Gastrocnemius medialis (tissue), 4 donors: ENCODE results near the gene MFRP. TPM values are rescaled to one million over a fixed set of nuclear protein-coding genes. Genes with fewer than 3 reads are reported as not detected.

Source experiments
- ATAC-seq, 2 donors: fragments of 150-250 bp; one replicate each; pipeline ENCODE4 v1.9.1; 2016
- DNase-seq, 2 donors: peaks; one replicate each; pipeline ENCODE4 v3.0.0-alpha.2; 2019
- H3K27ac ChIP-seq, 4 donors: fragments of 200-600 bp; sonication (generic); 1 replicate in 1 of 4; 2 replicates in 3 of 4; pipeline ENCODE4 v1.5.1; 2016 to 2018; ENCODE audit warnings: mild to moderate bottlenecking in 2 of 4, moderate library complexity in 1 of 4
- H3K27me3 ChIP-seq, 3 donors: fragments of 200-600 bp; sonication (generic) in 2 of 3; 1 replicate in 1 of 3; 2 replicates in 2 of 3; pipeline versions ENCODE4 v1.5.1 to v1.6.0; 2016 to 2019; ENCODE audit warnings: mild to moderate bottlenecking in 1 of 3, moderate library complexity in 1 of 3
- H3K36me3 ChIP-seq, 2 donors: fragments of 200-600 bp; sonication (generic) in 1 of 2; one replicate each; pipeline ENCODE4 v1.5.1; 2017 to 2018
- H3K4me1 ChIP-seq, 2 donors: fragments of 200-600 bp; sonication (generic) in 1 of 2; one replicate each; pipeline ENCODE4 v1.5.1; 2016 to 2017; ENCODE audit warnings: mild to moderate bottlenecking in 2 of 2
- H3K4me3 ChIP-seq, 4 donors: fragments of 200-600 bp; sonication (generic) in 3 of 4; 1 replicate in 1 of 4; 2 replicates in 3 of 4; pipeline ENCODE4 v1.5.1; 2016 to 2019; ENCODE audit warnings: mild to moderate bottlenecking in 2 of 4
- H3K9me3 ChIP-seq, 3 donors: fragments of 200-600 bp; sonication (generic) in 2 of 3; 1 replicate in 1 of 3; 2 replicates in 2 of 3; pipeline ENCODE4 v1.5.1; 2016 to 2019
- CTCF ChIP-seq, 5 experiments: fragments of 450-650 bp in 3 of 5; fragments of 200-600 bp in 2 of 5; sonication (generic) in 2 of 5; IDR thresholded peaks in 4 of 5; conservative IDR thresholded peaks in 1 of 5; 1 replicate in 4 of 5; 2 replicates in 1 of 5; pipeline ENCODE4 v1.5.1; 2016 to 2019; ENCODE audit warnings: antibody characterized with exemption in 5 of 5, mild to moderate bottlenecking in 3 of 5, moderate library complexity in 3 of 5
- POLR2A ChIP-seq, 2 donors: fragments of 450-650 bp; IDR thresholded peaks; one replicate each; pipeline ENCODE4 v1.6.1; 2017; ENCODE audit warnings: antibody characterized with exemption in 2 of 2, mild to moderate bottlenecking in 2 of 2, moderate library complexity in 2 of 2
- in situ Hi-C, 4 donors: fragments of 200-750 bp; cut with MboI; loops; one replicate each; pipeline versions ENCODE4 v1.15.0 to v1.8.0; 2017; ENCODE audit warnings: low sequenced_read_pairs in 4 of 4
- intact Hi-C: fragments of 100-400 bp; cut with DNase I; formaldehyde crosslinking; loops from one replicate; pipeline ENCODE4 v1.15.1; 2023; ENCODE audit warnings: low total_unique reads
- total RNA-seq, 4 donors: library from RNA; depleted of rRNA; stranded (reverse); fragments of >200 nt; gene quantifications; one replicate each; pipeline versions ENCODE4 v1.1.0 to v1.2.3, GENCODE V29; 2016

MFRP gene
- total RNA-seq, 4 donors from 2014 or later = not detected

GRCh38 chr11:119307219-119307618, 39.3 kb downstream of the MFRP start:
- Histone ChIP-seq H3K9me3 (no peaks in the 10 kb centered on the region), H3K27me3 (no peaks in the 10 kb centered on the region), H3K4me1 (peaks cover 37 to 42% of the 10 kb centered on the region in 2 donors), H3K27ac (peak overlapping the region; percentile 63 to 74 (median 71)), H3K4me3 (no peak overlapping the region), H3K36me3 (no peaks in the 10 kb centered on the region)
- TF ChIP-seq POLR2A (IDR thresholded peaks at IDR 0.05) (no peak), CTCF (IDR thresholded peaks at IDR 0.05 in 4 of 5, conservative IDR thresholded peaks at IDR 0.05 in 1 of 5) (peak in 1 of 5 experiments; percentile 19)
- intact Hi-C loops (loop anchor here (5.0 to 10.0 kb wide), 2 partner anchors 140 to 1038 kb away; partner anchors contain the start of gene NLRX1), in situ Hi-C loops (no loop called here)
- no peak for ATAC-seq
- no peak for DNase-seq

GRCh38 chr11:119306373-119306890, 40.1 kb downstream of the MFRP start:
- Histone ChIP-seq H3K27ac (peak overlapping the region; percentile 63 to 74 (median 71)), H3K9me3 (no peaks in the 10 kb centered on the region), H3K4me3 (no peak overlapping the region), H3K36me3 (peaks cover 0 to 4% of the 10 kb centered on the region in 2 donors), H3K4me1 (peaks cover 44 to 47% of the 10 kb centered on the region in 2 donors), H3K27me3 (no peaks in the 10 kb centered on the region)
- peak; percentile 48 to 84 for ATAC-seq
- peak in 1 of 2 donors; percentile 74 for DNase-seq
- intact Hi-C loops (loop anchor here (5.0 to 10.0 kb wide), 2 partner anchors 139 to 1038 kb away; partner anchors contain the start of gene NLRX1), in situ Hi-C loops (no loop called here)
- TF ChIP-seq POLR2A (IDR thresholded peaks at IDR 0.05) = no peak
- TF ChIP-seq CTCF (IDR thresholded peaks at IDR 0.05 in 4 of 5, conservative IDR thresholded peaks at IDR 0.05 in 1 of 5) = no peak

- TF ChIP-seq CTCF (IDR thresholded peaks at IDR 0.05 in 4 of 5, conservative IDR thresholded peaks at IDR 0.05 in 1 of 5) (no peak), POLR2A (IDR thresholded peaks at IDR 0.05) (no peak)
- peaks cover 0 to 8% of the 10 kb centered on the region in 2 donors for H3K36me3 ChIP-seq
- peaks cover 51 to 54% of the 10 kb centered on the region in 2 donors for H3K4me1 ChIP-seq
Observed at GRCh38 chr11:119305556-119306372, 40.7 kb downstream of the MFRP start.

GRCh38 chr11:119303227-119303718, 43.2 kb downstream of the MFRP start:
- Histone ChIP-seq H3K9me3 (no peaks in the 10 kb centered on the region), H3K27me3 (no peaks in the 10 kb centered on the region), H3K27ac (peak overlapping the region; percentile 58 to 85 (median 81)), H3K36me3 (peaks cover 0 to 8% of the 10 kb centered on the region in 2 donors), H3K4me3 (no peak overlapping the region), H3K4me1 (peaks cover 73 to 77% of the 10 kb centered on the region in 2 donors)
- intact Hi-C loops (loop anchor here (10.0 kb wide), 1 partner anchor 1042 kb away; no protein-coding TSS in a partner anchor), in situ Hi-C loops (no loop called here)
- TF ChIP-seq CTCF (IDR thresholded peaks at IDR 0.05 in 4 of 5, conservative IDR thresholded peaks at IDR 0.05 in 1 of 5) (no peak), POLR2A (IDR thresholded peaks at IDR 0.05) (no peak)
- ATAC-seq (no peak), DNase-seq (no peak)

More at GRCh38 chr11:119305556-119306372, 40.7 kb downstream of the MFRP start:
- Histone ChIP-seq H3K27ac (peak overlapping the region; percentile 63 to 74 (median 71)), H3K9me3 (no peaks in the 10 kb centered on the region), H3K27me3 (no peaks in the 10 kb centered on the region), H3K4me3 (no peak overlapping the region)
- in situ Hi-C loops (no loop called here), intact Hi-C loops (loop anchor here (5.0 to 10.0 kb wide), 2 partner anchors 138 to 1039 kb away; partner anchors contain the start of gene NLRX1)
- ATAC-seq = peak; percentile 39 to 63
- no peak for DNase-seq
